ENCODE measurements around the gene SLC9A1. TPM values are rescaled to one million over a fixed set of nuclear protein-coding genes. Genes with fewer than 3 reads are reported as not detected.

SLC9A1 gene
- total RNA-seq, 1 donor from 2014 or later, result 54.6 TPM

DNA sequence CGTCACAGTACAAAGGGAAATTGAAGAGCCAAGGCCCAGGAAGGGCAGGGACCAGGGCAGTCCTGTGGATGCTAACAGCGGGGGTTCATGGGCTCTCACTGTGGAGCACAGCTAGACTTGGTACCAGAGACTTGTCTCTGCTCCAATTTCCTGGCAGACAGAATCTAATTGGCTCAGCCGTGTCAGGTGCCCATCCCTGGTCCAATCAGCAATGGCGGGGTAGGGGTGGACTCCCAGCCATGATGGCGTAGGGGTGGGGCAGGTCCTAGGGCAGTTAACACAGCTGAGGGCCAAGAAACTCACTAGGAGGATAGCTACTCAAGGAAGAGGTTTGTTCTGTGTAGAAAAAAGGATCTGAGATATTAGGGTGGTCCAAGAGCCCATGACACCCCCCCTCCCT is 102.4 kb downstream of the SLC9A1 start:
- DNase-seq (ENCODE audit: low spot score), result no peak
- H3K36me3 Mint-ChIP-seq (ENCODE audit: low read depth), result no peaks in the 10 kb centered on the region

DNA sequence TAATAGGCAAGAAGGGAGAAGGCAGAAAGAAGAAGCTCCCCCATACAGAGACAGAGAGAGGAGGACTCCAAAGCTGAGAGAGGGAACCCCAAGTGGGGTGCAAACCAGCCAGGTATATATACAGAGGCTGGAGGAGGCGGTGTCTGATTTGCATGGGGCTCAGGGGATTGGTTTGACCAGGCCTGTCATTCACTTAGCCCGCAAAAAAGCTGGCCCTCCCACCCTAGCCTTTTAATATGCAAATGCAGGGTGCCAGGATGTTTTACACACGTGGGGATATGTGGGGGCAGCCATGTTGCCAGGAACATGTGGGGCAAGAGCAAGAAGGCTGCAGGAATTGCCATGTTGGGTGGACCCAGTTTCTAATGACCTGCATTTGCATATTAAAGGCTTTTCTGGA is 105.3 kb downstream of the SLC9A1 start:
- Mint-ChIP-seq H3K27ac (ENCODE audit: unreplicated experiment) (peak overlapping the region; percentile 1), H3K9me3 (ENCODE audit: low read depth) (no peaks in the 10 kb centered on the region), H3K4me1 (ENCODE audit: low read depth) (peaks cover 6% of the 10 kb centered on the region), H3K36me3 (ENCODE audit: low read depth) (no peaks in the 10 kb centered on the region), H3K27me3 (ENCODE audit: low read depth) (no peaks in the 10 kb centered on the region), H3K4me3 (ENCODE audit: unreplicated experiment) (no peak overlapping the region)
- no peak for DNase-seq (ENCODE audit: low spot score)
- TF ChIP-seq, protein P1, sequence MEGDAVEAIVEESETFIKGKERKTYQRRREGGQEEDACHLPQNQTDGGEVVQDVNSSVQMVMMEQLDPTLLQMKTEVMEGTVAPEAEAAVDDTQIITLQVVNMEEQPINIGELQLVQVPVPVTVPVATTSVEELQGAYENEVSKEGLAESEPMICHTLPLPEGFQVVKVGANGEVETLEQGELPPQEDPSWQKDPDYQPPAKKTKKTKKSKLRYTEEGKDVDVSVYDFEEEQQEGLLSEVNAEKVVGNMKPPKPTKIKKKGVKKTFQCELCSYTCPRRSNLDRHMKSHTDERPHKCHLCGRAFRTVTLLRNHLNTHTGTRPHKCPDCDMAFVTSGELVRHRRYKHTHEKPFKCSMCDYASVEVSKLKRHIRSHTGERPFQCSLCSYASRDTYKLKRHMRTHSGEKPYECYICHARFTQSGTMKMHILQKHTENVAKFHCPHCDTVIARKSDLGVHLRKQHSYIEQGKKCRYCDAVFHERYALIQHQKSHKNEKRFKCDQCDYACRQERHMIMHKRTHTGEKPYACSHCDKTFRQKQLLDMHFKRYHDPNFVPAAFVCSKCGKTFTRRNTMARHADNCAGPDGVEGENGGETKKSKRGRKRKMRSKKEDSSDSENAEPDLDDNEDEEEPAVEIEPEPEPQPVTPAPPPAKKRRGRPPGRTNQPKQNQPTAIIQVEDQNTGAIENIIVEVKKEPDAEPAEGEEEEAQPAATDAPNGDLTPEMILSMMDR (IDR thresholded peaks at IDR 0.05), result no peak

More for the DNA sequence above, 102.4 kb downstream of the SLC9A1 start:
- Mint-ChIP-seq H3K9me3 (ENCODE audit: low read depth) (no peaks in the 10 kb centered on the region), H3K27ac (ENCODE audit: unreplicated experiment) (no peak overlapping the region), H3K4me1 (ENCODE audit: low read depth) (peaks cover under 1% of the 10 kb centered on the region), H3K27me3 (ENCODE audit: low read depth) (no peaks in the 10 kb centered on the region), H3K4me3 (ENCODE audit: unreplicated experiment) (no peak overlapping the region)
- TF ChIP-seq, protein P1 (IDR thresholded peaks at IDR 0.05), result no peak

DNA sequence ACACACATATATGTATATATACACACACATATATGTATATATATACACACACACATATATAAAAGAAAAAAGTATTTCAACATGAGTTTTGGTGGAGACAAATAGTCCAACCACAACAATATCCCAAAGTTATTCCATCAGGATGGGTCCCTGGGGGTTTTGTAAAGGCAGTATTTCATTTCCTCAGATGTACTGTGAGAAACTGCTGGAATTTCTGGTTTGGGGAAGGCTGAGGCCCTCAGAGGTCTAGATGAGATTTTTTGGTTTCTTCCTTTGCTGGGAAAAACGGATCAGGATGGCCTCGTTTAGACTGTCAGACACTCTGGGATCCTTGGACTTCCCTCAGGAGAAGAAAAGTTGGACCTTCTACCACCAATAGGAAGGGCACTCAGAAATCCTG is 105.8 kb downstream of the SLC9A1 start:
- H3K4me3 Mint-ChIP-seq (ENCODE audit: unreplicated experiment), result no peak overlapping the region
- TF ChIP-seq, protein P1 (IDR thresholded peaks at IDR 0.05), result no peak

More for the DNA sequence above, 105.8 kb downstream of the SLC9A1 start:
- no peaks in the 10 kb centered on the region for H3K9me3 Mint-ChIP-seq (ENCODE audit: low read depth)
- no peak for DNase-seq (ENCODE audit: low spot score)
- H3K36me3 Mint-ChIP-seq (ENCODE audit: low read depth), result no peaks in the 10 kb centered on the region
- no peak overlapping the region for H3K27ac Mint-ChIP-seq (ENCODE audit: unreplicated experiment)
- no peaks in the 10 kb centered on the region for H3K27me3 Mint-ChIP-seq (ENCODE audit: low read depth)
- H3K4me1 Mint-ChIP-seq (ENCODE audit: low read depth), result peaks cover 6% of the 10 kb centered on the region

Other genes starting within 250 kb of the SLC9A1 start
- gene NR0B2, start 241.2 kb downstream of the SLC9A1 start, total RNA-seq, result not detected in 3 replicates
- gene NUDC, start 233.4 kb downstream of the SLC9A1 start, total RNA-seq, result 44.4 to 53.7 TPM (median 45.8 TPM) in 3 replicates
- not detected in 3 replicates for gene KDF1, start 194.7 kb downstream of the SLC9A1 start, total RNA-seq
- gene TRNP1, start 161.4 kb downstream of the SLC9A1 start, total RNA-seq, result 56.5 to 76.5 TPM (median 72.1 TPM) in 3 replicates
- 15.2 to 39.1 TPM (median 38.1 TPM) in 3 replicates for gene TENT5B, start 142.3 kb downstream of the SLC9A1 start, total RNA-seq
- 30.8 to 32.4 TPM (median 31.2 TPM) in 3 replicates for gene WDTC1, start 79.5 kb upstream of the SLC9A1 start, total RNA-seq
- gene TMEM222, start 167.0 kb upstream of the SLC9A1 start, total RNA-seq, result 31.6 to 34.7 TPM (median 34.6 TPM) in 3 replicates
- gene SYTL1, start 186.9 kb upstream of the SLC9A1 start, total RNA-seq, result 0.82 to 1.2 TPM (median 0.85 TPM) in 3 replicates
- gene MAP3K6, start 211.8 kb upstream of the SLC9A1 start, total RNA-seq, result 42.0 to 54.0 TPM (median 50.3 TPM) in 3 replicates
- not detected in 3 replicates for gene FCN3, start 219.7 kb upstream of the SLC9A1 start, total RNA-seq
- not detected in 3 replicates for gene CD164L2, start 228.2 kb upstream of the SLC9A1 start, total RNA-seq
- 0.26 to 0.56 TPM (median 0.32 TPM) in 3 replicates for gene GPR3, start 237.5 kb upstream of the SLC9A1 start, total RNA-seq